Body of pancreas (tissue), 4 donors: Measurements from ENCODE around the gene IL17B.

Experiments used
- POLR2A ChIP-seq, 3 donors: fragments of 450-650 bp; IDR thresholded peaks; one replicate each; pipeline ENCODE4 v1.6.1; 2016; ENCODE audit warnings: antibody characterized with exemption in 3 of 3, mild to moderate bottlenecking in 2 of 3
- TF ChIP-seq, protein P1 (sequence below), 7 experiments: fragments of 450-650 bp in 4 of 7; fragments of 200-600 bp in 3 of 7; sonication (generic) in 3 of 7; IDR thresholded peaks; one replicate each; pipeline ENCODE4 v1.5.1; 2016 to 2019; ENCODE audit warnings: antibody characterized with exemption in 7 of 7

DNA sequence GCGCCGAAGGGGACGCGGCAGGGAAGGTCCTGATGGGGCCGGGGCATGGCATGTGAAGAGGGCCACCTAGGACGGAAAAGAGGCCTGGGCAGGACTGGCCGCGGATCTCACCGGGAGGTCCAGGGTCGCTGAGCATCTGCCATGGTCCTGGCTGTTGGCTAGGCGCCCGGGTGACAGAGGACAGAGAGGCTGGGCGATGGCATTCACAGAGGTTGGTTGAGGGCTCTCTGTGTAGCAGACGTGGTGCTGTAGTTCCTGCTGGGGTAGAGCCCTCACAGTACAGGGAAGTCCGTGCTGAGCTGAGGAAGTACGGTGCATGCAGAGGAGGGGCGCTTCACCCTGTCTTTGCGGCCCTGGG is 20.8 kb downstream of the IL17B start:
- TF ChIP-seq, protein P1, sequence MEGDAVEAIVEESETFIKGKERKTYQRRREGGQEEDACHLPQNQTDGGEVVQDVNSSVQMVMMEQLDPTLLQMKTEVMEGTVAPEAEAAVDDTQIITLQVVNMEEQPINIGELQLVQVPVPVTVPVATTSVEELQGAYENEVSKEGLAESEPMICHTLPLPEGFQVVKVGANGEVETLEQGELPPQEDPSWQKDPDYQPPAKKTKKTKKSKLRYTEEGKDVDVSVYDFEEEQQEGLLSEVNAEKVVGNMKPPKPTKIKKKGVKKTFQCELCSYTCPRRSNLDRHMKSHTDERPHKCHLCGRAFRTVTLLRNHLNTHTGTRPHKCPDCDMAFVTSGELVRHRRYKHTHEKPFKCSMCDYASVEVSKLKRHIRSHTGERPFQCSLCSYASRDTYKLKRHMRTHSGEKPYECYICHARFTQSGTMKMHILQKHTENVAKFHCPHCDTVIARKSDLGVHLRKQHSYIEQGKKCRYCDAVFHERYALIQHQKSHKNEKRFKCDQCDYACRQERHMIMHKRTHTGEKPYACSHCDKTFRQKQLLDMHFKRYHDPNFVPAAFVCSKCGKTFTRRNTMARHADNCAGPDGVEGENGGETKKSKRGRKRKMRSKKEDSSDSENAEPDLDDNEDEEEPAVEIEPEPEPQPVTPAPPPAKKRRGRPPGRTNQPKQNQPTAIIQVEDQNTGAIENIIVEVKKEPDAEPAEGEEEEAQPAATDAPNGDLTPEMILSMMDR (IDR thresholded peaks at IDR 0.05): no peak
- TF ChIP-seq POLR2A (IDR thresholded peaks at IDR 0.05): no peak
